ENCODE results near the gene PDAP1. TPM values are rescaled to one million over a fixed set of nuclear protein-coding genes. Genes with fewer than 3 reads are reported as not detected.

Gene PDAP1
- polyA plus RNA-seq, 1 of the 3 experiments (the other 2 are of a cell fraction): 389 TPM

GRCh38 chr7:99375070-99375807 is 33.2 kb downstream of the PDAP1 start:
- Histone ChIP-seq H3F3A (replicated peaks; ENCODE audit: insufficient read depth) (peaks cover 30% of the 10 kb centered on the region), H3K9me2 (no peaks in the 10 kb centered on the region), H3K79me2 (ENCODE audit: insufficient read depth) (peaks cover 58% of the 10 kb centered on the region), H3K4me3 (ENCODE audit: low read depth in 2 of 2, low read length in 1 of 2) (peak overlapping the region; percentile 55 to 93), H4K20me1 (ENCODE audit: insufficient read depth) (peaks cover 45% of the 10 kb centered on the region), H3K9ac (peak overlapping the region; percentile 81), H3K4me1 (ENCODE audit: control insufficient read depth in 1 of 2, insufficient read depth in 2 of 2, low read depth in 1 of 2, low read length in 1 of 2) (peaks cover 8 to 26% of the 10 kb centered on the region in 2 experiments; a peak in 2 of 4 replicates), H2AFZ (ENCODE audit: low read depth) (peak overlapping the region; percentile 40; the same call in 1 of the 2 replicates), H3K27me3 (ENCODE audit: insufficient read depth) (no peaks in the 10 kb centered on the region), H3K4me2 (peak overlapping the region; percentile 99), H3K27ac (ENCODE audit: low read depth in 2 of 2, low read length in 1 of 2) (peak overlapping the region; percentile 12 to 45; a peak in 3 of 4 replicates), H3K36me3 (replicated peaks in 1 of 2; ENCODE audit: control insufficient read depth in 1 of 2, insufficient read depth in 2 of 2, low read length in 1 of 2) (peaks cover 0 to 30% of the 10 kb centered on the region in 2 experiments), H3K9me3 (no peaks in the 10 kb centered on the region)
- peak; percentile 92 for DNase-seq
- WGBS (ENCODE audit: low lambda C conversion rate): 10% methylated on average over 29 of the region's 58 CpGs
- CTCF ChIA-PET: interaction anchor here (1.0 to 1.4 kb wide), 2 partner anchors 9 to 34 kb away, joined by 3 read pairs; partner anchors contain the start of gene BUD31
- POLR2A ChIA-PET: interaction anchor here (0.6 to 1.1 kb wide), 3 partner anchors 18 to 1840 kb away, joined by 3 to 5 read pairs (median 3); no protein-coding TSS in a partner anchor
- TF ChIP-seq GATA2 (CRISPR knock-in tag; IDR thresholded peaks at IDR 0.05) (no peak), TEAD4 (IDR thresholded peaks at IDR 0.05; ENCODE audit: borderline replicate concordance, insufficient read depth) (no peak), NRF1 (IDR thresholded peaks at IDR 0.05; ENCODE audit: low read depth, low read length) (no peak), RAD21 (IDR thresholded peaks at IDR 0.05; ENCODE audit: low read length) (no peak), FOXJ3 (CRISPR knock-in tag; IDR thresholded peaks at IDR 0.05) (no peak), MXI1 (IDR thresholded peaks at IDR 0.05; ENCODE audit: low read depth, low read length) (no peak), MEF2A (IDR thresholded peaks at IDR 0.05; ENCODE audit: borderline replicate concordance, low read depth) (no peak), GABPA (IDR thresholded peaks at IDR 0.05; ENCODE audit: low read depth) (peak; percentile 62), NFIC (IDR thresholded peaks at IDR 0.05; ENCODE audit: borderline replicate concordance) (peak; percentile 76), YY1 (IDR thresholded peaks at IDR 0.05; ENCODE audit: low read depth) (no peak), MAX (IDR thresholded peaks at IDR 0.05; ENCODE audit: low read depth) (no peak; the same call in 1 of the 2 replicates), RCOR1 (IDR thresholded peaks at IDR 0.05; ENCODE audit: low read length) (peak; percentile 41; the same call in 1 of the 2 replicates), RFX5 (IDR thresholded peaks at IDR 0.05; ENCODE audit: low read length) (no peak), IRF3 (IDR thresholded peaks at IDR 0.05; ENCODE audit: low read depth, low read length) (no peak), RXRA (IDR thresholded peaks at IDR 0.05; ENCODE audit: borderline replicate concordance, low read depth) (no peak), PBX3 (IDR thresholded peaks at IDR 0.05) (no peak), FOSL2 (IDR thresholded peaks at IDR 0.05; ENCODE audit: borderline replicate concordance, low read depth) (no peak), USF1 (IDR thresholded peaks at IDR 0.05; ENCODE audit: borderline replicate concordance, low read depth) (no peak), POLR2AphosphoS5 (IDR thresholded peaks at IDR 0.05; ENCODE audit: low read depth, low read length) (0 out of 2 replicates have a peak, but pooled peaks have one; percentile 45), CHD2 (IDR thresholded peaks at IDR 0.05; ENCODE audit: low read length, partially characterized antibody) (no peak), TCF12 (IDR thresholded peaks at IDR 0.05) (0 out of 2 replicates have a peak, but pooled peaks have one; percentile 17), FOXM1 (IDR thresholded peaks at IDR 0.05; ENCODE audit: low read depth) (no peak), ZBTB33 (IDR thresholded peaks at IDR 0.05; ENCODE audit: borderline replicate concordance, low read depth) (no peak), SIN3A (IDR thresholded peaks at IDR 0.05; ENCODE audit: borderline replicate concordance, low read depth, low read length) (peak; percentile 19; the same call in 1 of the 2 replicates), SMC3 (IDR thresholded peaks at IDR 0.05; ENCODE audit: low read depth, low read length) (no peak), JUND (IDR thresholded peaks at IDR 0.05) (no peak), CTCF (IDR thresholded peaks at IDR 0.05) (no peak), TAF1 (IDR thresholded peaks at IDR 0.05; ENCODE audit: borderline replicate concordance, low read depth, low read length) (peak; percentile 53; the same call in 1 of the 2 replicates)

All from SK-N-SH (cell line).